ENCODE results near the gene PAK6.

PAK6 gene

DNA sequence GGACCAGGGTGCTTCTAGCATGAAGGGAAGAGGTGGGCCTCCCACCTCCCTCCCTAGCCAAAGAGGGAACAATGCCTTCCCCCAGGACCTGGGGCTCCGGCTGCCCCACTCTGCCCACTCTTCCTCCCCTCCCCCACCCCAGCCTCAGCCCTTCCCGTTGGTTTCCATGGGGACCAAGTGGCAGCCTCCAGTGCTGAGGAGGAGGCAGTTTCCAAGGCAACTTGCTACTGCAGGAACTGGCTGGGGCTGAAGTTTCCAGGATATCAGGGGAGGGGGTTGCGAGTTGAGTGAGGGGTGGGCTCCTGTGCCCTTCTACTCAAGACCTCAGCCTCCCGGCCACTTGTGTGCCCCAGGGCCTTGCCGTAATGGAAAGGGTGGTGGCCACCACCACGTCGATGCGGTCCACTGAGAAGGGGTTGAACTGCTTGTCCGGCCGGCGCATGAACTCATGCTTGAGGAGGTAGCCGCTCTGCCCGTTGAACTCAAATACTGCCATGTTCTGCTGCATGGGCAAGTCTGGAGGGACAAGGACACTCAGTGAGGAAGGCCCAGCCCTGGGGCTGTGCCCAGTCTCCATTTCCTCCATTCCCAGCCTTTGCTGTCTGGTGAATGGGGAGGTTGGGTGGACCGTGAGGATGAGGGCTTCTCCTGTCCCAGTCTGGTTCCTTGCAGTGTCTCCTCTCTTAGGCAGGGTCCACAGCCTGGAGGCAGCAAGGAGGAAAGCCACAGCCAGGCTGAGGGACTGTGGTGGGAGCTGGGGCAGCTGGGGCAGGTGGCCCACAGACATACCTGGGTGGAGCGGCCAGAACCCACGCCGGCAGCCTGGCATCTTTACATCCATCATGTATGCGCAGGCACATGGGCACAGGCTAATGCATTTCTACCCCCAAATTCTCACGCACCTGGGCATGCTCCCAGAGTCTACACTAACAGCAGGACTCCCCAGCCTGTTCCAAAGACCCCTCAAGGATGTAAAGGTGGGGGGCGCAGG lies 55.3 kb downstream of the PAK6 start:
- no peak for DNase-seq

DNA sequence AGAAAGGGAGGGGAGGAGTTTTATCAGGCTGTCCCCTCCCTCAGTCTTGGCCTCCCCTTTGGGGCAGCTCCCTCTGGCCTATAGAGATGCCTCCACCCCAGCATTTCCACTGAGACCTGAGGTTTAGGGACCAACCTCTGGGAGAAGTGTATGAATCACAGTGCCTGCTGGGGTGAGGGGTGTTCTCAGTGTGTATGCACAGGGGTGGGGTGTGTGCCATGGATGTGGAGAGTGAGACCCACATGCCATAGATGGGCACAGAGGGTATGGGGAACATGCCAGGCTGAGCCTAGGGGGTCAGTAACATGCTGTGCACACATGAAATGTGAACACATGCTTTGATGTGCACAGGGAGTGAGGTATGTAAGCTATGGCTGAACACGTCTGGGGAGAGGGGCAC lies 56.4 kb downstream of the PAK6 start:
- no peak for DNase-seq

DNA sequence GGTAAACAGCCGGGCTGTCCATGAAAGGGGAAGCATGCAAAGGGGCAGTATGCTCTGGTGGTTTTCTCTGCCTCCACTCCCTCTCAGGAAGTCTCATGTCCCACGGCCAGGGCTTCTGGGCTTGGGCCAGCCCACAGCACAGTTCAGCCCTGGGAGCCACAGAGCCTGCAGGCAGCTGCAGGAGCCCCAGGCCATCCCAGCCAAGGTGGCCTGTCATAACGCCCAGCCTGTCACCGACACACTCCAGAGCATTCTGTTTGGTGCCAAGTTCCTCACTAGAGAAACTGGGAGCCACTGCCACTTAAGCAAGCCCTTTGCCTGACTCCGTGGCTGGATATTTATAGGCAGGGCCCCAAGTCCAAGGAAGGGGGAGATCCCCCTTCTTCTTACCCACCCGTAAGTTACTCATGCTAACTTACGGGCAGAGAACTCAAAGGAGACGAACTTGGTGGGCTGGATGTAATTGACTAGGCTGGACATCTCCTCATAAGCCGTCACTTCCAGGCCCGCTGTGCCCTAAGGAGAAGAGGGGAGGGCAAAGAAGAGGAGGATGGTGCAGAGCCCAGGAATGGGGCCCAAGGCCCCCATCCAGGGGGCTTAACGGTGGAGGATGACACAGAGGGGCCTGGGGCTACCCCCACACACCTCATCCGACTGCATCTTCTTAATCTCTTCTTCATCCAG lies 57.2 kb downstream of the PAK6 start:
- no peak for DNase-seq

DNA sequence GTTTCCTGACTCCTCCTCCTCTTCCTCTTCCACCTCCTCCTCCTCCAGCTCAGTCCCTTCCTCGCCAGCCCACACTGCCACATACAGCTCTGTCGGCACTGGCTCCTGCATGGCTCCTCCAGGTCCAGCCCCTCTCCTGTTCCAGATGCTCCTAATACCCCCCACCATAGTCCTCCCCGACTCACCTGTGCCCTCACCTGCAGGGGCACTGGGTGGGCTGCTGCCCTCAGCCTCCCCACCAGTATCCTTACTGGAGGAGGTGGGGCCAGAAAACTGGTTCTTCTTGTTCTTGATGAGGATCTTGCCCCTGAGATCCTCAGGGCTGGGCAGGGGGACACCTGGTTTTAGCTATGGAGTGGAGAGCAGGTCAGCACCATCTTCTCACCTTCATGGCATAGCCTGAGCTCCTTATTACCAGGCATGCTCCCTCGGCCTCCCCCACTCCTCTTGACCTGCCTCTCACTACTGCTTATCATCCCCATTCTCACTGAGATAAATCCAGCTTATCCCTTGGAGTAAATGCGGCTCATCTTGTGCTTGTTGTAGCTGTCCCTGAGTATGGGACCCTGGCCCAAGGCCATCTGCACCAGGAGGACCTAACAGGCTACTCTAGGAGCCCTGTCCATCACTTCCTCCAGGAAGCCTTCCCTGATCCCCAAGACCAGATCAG lies 57.8 kb downstream of the PAK6 start:
- no peak for DNase-seq

DNA sequence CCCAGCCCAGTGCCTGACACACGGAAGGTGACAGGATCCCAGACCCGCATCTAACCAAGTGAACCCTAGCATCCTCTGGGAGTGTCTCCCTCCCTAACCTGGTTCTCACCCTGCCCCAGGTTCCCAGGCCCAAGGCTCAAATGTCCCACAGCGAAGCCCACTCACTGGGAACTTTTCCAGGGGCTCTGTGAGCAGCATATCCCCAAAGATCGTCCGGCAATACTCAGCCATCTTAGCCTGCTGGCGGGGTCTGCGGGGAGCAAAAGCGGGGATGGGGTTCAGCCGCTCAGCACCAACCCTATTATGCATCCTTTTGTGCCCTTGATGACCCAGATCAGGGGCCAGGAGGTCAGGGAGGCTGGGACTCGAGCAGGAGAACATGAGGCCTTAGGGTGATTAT lies 58.5 kb downstream of the PAK6 start:
- no peak for DNase-seq

DNA sequence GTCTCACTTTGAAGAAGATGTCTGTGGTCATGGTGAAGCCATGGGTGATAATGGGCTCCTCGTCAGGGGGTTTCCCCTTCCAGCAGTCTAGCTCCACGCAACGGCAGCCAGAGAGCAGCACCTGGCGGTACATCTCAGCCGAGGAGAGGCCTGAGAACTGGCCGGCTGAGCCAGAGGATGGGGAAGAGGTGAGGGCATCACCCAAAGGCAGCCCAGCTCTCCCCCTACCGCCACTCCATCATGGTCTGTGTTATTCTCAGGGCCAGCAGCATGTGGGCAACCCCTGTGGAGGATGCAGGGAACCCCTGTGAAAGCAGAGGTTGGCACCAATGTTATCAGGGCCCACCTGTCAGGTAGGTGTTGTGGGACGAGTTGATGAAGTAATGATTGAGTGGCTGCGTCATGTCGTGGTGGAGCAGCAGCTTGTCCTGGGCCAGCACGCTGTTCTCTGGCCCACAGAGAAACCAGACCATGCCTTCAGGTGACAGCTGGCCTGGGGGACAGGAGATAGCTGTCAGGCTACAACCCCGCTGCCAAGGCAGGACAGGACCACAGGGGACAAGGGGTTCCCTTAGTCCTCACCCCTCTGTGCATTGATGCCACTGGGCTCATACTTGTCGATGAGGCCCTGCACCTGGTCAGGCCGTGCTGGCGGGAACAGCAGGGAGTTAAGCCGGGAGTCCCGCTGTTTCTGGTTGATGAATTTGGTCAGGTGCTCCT lies 59.5 kb downstream of the PAK6 start:
- DNase-seq, result no peak

DNA sequence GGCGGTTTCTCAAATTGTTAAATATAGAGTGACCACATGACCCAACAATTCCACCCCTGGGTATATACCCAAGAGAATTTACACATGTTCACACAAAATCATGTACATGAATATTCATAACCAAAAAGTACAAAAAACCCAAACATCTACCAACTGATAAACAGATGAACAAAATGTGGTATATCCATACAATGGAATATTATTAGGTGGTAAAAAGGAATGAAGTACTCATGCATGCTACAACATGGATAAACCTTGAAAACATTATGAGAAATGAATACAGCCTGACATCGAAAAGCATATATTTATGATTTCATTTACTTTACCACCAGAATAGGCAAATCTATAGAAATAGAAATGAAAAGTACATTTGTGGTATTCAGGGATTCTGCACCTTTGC lies 61.5 kb downstream of the PAK6 start:
- no peak for DNase-seq

DNA sequence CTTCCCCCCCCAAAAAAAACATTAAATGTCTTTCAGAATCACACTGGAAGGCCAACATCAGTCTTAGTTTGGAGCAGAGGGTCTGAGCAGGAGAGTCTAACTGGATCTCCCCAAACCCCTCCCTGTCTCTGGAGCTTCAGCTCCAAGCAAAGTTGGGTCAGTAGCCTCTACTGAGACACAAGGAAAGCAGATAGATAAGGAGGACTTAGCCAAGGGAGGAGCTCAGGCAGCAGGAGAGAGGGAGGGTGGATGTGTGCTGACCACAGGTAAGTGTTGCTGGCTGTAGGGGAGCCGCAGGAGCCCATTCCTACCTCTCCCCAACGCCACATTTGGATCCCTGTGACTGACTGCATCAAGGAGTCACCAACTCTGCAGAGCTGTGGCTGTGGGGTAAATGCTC lies 61.9 kb downstream of the PAK6 start:
- DNase-seq, result no peak

DNA sequence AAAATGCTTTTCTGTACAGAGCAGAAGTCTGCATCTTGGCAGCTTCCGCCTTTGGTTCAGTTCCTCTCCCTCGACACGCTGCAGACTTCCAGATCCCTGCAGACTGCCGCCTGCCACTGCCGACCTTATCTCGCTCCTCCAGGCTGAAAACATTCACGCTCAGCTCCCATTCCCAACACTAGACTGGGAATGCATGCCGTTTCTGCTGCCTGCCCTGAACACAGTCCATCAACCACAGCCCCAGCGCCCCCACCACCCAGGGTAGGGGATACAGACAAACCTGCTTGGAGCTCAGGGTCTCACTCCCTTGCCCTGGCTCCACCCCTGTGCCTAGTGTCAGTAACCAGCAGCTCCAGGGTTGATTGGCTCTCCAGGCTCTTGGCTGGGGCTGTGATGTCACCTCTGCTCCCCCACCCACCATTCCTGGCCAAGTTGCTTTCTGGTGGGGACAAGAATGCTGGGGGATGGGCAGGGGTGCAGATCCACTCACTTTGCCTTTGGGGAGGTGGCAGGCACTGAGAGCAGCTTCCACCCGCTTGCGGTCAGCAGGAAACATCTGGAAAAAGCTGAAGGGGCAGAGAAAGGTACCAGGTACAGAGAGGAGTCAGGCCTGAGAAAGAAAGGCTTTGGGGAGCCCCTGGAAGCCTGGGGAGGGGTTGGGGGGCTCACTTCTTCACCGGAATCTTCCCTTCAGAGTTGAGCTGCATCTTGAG lies 62.8 kb downstream of the PAK6 start:
- peak in 1 of 3 donors; percentile 47 for DNase-seq

DNA sequence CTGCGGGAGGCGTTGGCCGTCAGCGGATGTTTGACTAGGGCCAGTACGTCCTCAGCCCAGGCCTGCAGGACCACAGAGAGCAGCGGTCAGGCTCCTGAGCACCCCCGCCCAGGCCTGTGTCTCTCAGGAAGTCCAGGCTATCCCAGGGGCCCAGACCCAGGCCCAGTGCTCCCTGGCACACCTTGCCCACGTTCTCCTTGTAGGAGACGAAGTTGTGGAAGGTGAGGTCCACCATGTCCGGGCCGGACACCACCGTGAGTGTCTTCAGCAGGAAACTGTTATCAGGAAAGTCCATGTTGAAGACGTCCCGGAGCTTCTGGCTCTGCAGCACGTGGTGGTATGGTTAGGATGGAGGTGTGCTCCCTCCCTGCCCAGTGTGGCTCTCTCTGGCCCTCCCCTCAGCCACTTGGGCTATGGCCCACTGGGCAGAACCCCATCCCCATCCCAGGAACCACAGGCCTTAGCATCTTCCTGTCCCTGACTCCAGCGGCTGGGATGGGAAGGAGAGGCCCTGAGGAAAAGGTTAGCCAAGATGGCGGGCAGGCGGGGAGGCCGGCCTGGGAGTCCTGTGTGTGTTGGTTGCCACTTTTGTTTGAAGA lies 63.5 kb downstream of the PAK6 start:
- no peak for DNase-seq

DNA sequence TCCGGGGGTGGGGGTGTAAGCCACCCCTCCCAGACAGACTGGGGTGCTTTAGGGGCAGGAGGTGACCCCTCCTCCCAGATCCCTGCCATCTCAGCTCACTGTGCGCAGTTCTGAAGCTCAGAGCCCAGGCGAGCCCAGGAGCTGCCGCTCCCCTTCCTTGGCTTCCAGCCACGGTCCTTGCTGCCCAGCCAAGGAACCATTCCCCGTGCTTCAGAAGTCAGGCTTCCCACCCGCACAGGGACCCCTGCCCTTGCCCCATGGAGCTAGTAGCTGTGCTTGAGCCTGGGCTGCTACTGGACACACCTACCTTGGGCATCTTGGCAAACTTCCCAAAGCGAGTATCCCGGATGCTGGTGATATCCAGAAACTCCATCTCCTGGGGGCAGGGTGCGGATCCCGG lies 64.1 kb downstream of the PAK6 start:
- DNase-seq, result no peak

DNA sequence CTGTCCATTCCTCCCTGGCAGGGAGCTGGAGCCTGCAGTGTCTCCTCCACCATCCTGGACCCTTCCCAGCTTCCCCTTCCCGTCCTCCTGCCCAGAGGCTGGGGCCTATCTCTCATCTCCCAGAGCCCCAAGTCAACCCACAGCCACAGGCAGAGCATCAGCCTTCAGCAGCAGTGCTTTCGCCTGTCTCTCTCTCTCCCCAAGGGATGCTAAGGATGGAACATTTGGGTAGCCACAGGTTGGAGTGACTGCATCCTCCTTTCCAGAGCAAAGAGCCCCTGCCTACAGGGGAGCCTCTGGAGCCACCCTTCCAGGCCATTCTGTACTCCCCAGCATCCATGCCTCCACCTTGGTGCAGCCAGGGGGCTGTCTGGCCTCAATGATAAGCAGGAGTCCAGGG lies 64.7 kb downstream of the PAK6 start:
- DNase-seq, result no peak

DNA sequence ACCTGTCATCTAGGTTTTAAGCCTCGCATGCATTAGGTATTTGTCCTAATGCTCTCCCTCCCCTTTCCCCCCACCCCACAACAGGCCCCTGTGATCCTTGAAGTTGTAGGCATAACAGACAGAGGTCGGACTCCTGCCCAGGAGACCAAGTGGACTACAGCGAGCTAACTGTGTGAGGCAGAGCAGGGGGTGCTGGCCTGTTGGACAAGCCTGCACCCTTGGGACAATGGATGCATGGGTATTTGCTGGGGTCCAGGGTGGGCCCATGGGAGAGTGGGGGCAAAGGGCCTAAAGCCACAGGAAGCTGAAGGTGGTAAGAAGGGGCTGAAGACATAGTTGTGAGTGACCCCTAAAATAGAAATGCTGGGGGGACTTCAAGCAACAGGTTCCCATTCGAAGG lies 66.4 kb downstream of the PAK6 start:
- no peak for DNase-seq

DNA sequence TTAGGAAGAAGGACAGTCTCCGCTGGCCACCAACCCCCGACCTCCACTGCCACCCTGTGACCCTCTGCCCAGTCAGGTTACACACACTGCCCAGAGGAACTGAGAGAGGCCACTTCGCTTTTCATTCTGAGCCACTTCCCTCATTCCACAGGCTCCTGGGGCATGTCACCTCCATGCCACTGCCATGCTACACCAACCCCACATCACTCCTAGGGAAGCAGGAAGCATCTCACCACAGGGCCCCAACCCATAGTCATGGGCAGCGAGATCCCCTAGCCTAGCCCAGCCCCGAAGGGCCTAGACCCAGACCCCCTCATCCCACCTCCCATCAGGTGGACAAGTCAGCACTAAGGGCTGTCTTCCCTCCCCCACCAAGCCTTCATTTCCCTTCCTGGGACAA lies 67.5 kb downstream of the PAK6 start:
- DNase-seq, result peak; percentile 48 to 58 (median 56)

DNA sequence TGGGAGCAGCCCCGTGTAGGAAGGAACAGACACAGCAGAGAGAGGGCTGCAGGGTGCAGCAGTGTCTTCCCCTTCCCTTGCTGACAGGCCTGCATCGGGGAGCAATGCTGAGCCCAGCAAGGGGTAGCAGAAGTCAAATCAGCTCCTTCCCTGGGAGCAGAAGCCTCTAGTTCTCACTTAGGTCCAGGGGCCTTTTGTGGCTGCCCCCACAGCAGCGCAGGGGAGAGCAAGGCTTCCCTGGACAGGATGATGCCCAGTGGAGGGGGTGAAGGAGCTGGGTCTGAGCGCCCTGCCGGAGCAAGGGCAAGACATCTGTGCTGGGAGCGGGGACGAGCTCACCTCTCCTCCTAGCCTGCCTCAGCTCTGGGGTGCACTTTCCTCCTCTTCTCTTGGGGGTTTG lies 68.0 kb downstream of the PAK6 start:
- peak in 1 of 3 donors; percentile 36 for DNase-seq

DNA sequence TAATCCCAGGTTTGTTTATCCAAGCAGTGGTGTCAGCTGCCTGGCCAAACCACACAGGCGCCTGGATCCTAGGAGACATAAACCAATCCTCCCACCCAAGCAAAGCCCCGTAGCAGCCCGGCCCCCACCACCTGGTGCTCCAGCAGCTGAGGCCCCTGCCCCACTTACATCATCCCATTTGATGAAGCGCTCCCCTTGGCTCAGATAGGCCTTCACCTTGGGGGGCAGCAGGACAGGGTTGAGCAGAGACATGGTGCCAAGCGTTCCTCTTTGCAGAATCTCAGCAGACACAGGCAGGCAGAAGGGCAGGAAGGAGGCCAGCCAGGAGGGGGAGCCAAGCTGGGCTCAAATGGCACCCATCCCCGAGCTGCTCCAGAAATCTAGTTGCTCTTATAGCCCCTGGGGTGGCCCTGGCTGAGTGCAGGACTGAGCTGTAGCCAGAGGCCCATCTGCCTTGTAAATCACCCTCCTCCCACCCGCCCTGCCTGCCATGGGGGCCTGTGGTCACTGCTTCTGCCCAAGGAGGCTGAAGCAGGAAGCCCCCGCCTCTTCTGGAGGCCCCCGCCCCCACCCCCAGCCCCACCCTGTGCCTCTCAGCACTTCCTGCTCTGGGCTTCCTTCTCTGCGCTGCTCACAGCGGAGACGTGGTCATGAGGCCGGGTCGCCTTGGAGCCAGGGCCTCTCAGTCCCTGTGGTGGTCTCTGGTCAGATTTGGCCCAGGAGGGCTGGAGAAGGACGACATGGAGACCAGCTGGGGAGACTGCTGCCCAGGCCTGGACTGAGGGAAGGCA lies 68.8 kb downstream of the PAK6 start, which contains the start of gene PLCB2:
Gene PLCB2 (minus strand): TSS at position 515 of the 791 bp plus-strand sequence. CDS start 263 bp downstream, at position 252.
- DNase-seq, result peak; percentile 72 to 84 (median 75)

DNA sequence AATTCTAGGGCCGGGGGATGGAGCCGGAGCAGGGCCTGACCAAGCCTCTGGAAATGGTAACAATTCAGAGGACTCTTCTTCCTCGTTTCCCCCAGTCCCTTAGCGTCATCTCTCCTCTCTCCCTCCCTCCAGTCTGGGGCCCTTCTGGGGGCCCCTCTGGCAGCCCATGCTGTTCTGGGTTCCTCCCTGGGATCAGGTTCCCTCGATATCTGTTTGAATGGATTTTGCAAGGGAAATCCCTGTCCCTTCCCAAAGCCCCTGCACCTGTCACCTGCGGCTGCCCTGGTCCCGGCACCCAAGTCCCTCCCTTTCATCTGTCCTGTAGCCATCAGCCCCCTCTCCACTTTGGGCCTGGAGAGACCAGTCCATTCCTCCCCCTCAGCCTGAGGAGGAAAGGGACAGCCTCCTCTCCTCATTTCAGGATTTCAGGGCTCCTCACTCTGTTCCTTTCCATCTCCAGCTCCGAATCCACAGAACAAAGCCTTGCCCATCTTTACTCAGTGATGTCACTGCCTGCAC lies 70.5 kb downstream of the PAK6 start:
- no peak for DNase-seq

DNA sequence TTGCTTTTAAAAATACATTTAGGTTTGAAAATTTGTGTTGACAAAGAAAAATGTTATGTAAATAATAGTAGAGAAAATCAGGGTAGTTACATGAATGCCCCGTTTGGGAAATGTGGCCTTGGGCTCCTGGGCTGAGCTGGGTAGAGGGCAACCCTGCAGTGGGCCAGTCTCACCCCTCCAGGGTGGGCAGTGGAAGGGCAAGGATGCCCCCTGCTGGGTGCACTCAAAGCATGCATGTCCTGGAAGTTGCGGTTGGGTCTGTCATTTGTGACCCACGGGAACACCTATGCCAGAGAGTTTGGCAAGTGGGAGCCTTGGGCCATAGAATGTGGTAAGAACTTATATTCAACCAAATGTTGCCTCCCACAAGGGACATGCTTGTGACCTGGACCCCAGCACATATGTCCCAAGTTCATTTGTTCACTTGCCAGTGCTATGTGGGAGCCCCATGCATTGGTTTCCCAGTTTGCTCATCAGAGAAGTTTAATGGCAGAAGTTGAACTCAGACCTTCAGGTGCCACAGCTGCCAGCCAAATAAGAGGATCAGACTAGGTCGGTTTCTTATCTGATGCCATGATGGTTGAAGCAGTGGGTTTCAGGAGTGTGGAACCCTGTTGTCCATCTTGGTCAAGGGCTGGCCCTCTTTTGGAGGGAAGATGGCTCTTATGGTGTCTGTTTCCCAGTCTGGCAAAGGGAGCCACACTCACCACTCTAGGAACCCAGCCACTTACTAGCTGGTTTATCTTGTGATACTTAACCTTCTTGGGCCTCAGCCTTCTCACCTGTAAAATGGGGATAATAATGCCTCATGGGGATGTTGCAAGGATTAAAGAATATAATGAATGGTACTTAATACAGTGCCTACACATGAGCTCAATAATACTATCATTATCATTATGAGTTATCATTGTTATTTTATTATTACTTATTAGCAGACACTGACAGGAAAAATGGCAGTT lies 71.4 kb downstream of the PAK6 start:
- DNase-seq, result peak; percentile 76 to 83 (median 77)

DNA sequence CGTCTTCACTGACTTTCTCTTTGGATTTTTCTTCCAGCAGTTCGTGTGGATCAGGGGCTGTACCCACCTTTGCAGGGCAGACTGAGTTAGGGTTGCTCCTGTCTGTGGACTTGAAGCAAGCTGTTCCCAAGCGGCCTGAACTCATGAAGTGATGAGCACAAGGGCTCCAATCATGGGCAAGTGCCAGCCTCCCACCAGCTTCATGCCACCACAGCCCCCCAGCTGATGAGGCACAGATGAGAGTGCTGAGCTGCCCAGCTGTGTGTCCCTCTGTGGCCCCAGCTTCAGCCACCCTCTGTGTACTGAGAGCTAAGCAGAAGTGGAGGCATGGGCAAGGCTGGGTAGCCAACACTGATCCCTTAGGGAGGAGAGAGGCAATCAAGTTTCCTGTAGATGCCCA lies 72.1 kb downstream of the PAK6 start:
- no peak for DNase-seq
